ENCODE data around the gene SLC47A1.

- no peak for TF ChIP-seq POLR2A (IDR thresholded peaks at IDR 0.05)
- TF ChIP-seq, protein P1, sequence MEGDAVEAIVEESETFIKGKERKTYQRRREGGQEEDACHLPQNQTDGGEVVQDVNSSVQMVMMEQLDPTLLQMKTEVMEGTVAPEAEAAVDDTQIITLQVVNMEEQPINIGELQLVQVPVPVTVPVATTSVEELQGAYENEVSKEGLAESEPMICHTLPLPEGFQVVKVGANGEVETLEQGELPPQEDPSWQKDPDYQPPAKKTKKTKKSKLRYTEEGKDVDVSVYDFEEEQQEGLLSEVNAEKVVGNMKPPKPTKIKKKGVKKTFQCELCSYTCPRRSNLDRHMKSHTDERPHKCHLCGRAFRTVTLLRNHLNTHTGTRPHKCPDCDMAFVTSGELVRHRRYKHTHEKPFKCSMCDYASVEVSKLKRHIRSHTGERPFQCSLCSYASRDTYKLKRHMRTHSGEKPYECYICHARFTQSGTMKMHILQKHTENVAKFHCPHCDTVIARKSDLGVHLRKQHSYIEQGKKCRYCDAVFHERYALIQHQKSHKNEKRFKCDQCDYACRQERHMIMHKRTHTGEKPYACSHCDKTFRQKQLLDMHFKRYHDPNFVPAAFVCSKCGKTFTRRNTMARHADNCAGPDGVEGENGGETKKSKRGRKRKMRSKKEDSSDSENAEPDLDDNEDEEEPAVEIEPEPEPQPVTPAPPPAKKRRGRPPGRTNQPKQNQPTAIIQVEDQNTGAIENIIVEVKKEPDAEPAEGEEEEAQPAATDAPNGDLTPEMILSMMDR (IDR thresholded peaks at IDR 0.05), result no peak
Measured at GRCh38 chr17:19531780-19532501, 1.7 kb upstream of the SLC47A1 start.
